ENCODE results near the gene ZNF414.

GRCh38 chr19:8499048-8499833, 14.7 kb downstream of the ZNF414 start:
- TF ChIP-seq NFE2L2 (IDR thresholded peaks at IDR 0.05; ENCODE audit: low read depth, low read length) (no peak), CTCF (conservative IDR thresholded peaks at IDR 0.05; ENCODE audit: low read depth, low read length) (no peak), POLR2A (IDR thresholded peaks at IDR 0.05; ENCODE audit: low read depth, low read length) (no peak), SMC3 (IDR thresholded peaks at IDR 0.05; ENCODE audit: low read depth, low read length) (no peak)

All from IMR-90 (cell line).